HUES48 (cell line): ENCODE results near the gene KRTAP4-5.
"Not testable (repeated sequence)": the region's sequence is repeated elsewhere in the genome, so short reads cannot be mapped to it uniquely, and the experiment has no call there.

Experiments used
- H3K27ac ChIP-seq: one replicate; pipeline ENCODE4 v1.7.0; 2013; ENCODE audit warnings: low read depth, low read length, inconsistent platforms
- H3K27me3 ChIP-seq: 2 replicates; pipeline ENCODE4 v1.6.1; 2013; ENCODE audit warnings: mild to moderate bottlenecking, low read length; ENCODE audit not compliant: control insufficient read depth, insufficient read depth
- H3K36me3 ChIP-seq: 2 replicates; pipeline ENCODE4 v1.6.1; 2013; ENCODE audit warnings: low read length; ENCODE audit not compliant: control insufficient read depth, insufficient read depth
- H3K4me1 ChIP-seq: 2 replicates; pipeline ENCODE4 v1.6.1; 2013; ENCODE audit warnings: mild to moderate bottlenecking, low read length; ENCODE audit not compliant: control insufficient read depth, insufficient read depth
- H3K4me3 ChIP-seq: 2 replicates; pipeline ENCODE4 v1.5.1; 2013; ENCODE audit warnings: mild to moderate bottlenecking, low read depth, low read length
- H3K9ac ChIP-seq: 2 replicates; pipeline ENCODE4 v1.6.1; 2013; ENCODE audit warnings: mild to moderate bottlenecking, low read depth, low read length, moderate library complexity
- H3K9me3 ChIP-seq: 2 replicates; pipeline ENCODE4 v1.6.1; 2013; ENCODE audit warnings: low read length; ENCODE audit not compliant: control insufficient read depth, insufficient read depth

The KRTAP4-5 gene

DNA sequence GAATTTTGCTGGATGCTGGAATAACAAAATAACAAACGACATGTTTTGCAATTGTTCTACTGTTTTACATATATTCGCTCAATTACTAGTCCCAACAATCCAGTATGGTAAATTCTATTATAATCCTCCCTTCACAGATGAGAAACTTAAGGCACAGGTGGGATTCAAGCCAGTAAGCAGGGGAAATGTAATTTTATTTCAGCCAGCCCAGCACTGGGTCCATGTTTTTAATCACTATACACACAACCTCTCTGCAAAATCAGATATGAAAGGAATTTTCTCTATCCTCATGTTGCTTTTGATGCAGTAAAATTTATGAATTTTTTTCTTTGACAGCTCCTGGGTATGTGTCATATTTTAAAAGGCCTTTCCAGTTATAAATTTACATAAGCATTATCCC is 4.4 kb downstream of the KRTAP4-5 start:
- H3K4me3 ChIP-seq, result no peak overlapping the region
- H3K27me3 ChIP-seq, result no peaks in the 10 kb centered on the region
- H3K36me3 ChIP-seq, result no peaks in the 10 kb centered on the region
- H3K9ac ChIP-seq, result no peak overlapping the region
- H3K4me1 ChIP-seq, result 0 out of 2 replicates have a peak, but pooled peaks cover 4% of the 10 kb centered on the region
- no peak overlapping the region for H3K27ac ChIP-seq
- H3K9me3 ChIP-seq, result peaks cover 9% of the 10 kb centered on the region

DNA sequence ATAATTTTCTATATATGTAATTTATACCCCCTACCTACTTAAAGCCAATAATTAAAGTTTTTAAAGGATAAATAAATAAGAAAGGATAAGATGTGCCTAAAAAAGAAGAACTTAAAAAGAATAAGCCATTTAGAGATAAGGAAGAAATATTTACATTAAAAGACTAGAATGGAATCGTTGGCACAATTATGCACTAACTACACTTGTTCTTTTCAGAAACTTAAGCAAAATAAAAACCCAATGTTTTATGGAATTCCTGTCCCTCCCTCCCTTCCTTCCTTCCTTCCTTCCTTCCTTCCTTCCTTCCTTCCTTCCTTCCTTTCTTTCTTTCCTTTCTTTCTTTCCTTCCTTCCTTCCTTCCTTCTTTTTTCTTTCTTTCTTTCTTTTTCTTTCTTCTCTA is 4.8 kb downstream of the KRTAP4-5 start:
- Histone ChIP-seq H3K9ac (no peak overlapping the region), H3K4me1 (0 out of 2 replicates have a peak, but pooled peaks cover 4% of the 10 kb centered on the region), H3K4me3 (no peak overlapping the region), H3K27me3 (no peaks in the 10 kb centered on the region), H3K36me3 (no peaks in the 10 kb centered on the region), H3K27ac (no peak overlapping the region), H3K9me3 (peaks cover 9% of the 10 kb centered on the region)

DNA sequence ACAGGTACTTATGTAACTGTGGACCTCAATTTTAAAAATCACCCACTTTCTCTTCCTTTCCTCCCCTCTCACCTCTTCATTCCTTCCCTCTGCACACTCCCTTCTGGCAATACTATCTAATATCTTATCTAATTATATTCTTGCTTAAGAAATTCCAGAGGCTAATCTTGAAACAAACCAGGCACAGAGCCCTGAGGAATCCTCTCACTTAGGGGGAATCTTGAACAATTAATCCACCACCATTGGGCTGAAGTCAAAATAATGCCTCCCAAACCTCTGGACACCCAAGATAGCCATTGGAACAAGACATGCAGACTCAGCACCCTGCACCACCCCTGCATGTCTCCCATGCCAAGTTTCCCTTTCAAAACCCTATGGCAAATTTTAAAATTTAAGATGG is 8.3 kb downstream of the KRTAP4-5 start:
- Histone ChIP-seq H3K4me1 (0 out of 2 replicates have a peak, but pooled peaks cover 1% of the 10 kb centered on the region), H3K27me3 (no peaks in the 10 kb centered on the region), H3K9ac (no peak overlapping the region), H3K36me3 (no peaks in the 10 kb centered on the region), H3K4me3 (no peak overlapping the region), H3K9me3 (peaks cover 9% of the 10 kb centered on the region), H3K27ac (no peak overlapping the region)

DNA sequence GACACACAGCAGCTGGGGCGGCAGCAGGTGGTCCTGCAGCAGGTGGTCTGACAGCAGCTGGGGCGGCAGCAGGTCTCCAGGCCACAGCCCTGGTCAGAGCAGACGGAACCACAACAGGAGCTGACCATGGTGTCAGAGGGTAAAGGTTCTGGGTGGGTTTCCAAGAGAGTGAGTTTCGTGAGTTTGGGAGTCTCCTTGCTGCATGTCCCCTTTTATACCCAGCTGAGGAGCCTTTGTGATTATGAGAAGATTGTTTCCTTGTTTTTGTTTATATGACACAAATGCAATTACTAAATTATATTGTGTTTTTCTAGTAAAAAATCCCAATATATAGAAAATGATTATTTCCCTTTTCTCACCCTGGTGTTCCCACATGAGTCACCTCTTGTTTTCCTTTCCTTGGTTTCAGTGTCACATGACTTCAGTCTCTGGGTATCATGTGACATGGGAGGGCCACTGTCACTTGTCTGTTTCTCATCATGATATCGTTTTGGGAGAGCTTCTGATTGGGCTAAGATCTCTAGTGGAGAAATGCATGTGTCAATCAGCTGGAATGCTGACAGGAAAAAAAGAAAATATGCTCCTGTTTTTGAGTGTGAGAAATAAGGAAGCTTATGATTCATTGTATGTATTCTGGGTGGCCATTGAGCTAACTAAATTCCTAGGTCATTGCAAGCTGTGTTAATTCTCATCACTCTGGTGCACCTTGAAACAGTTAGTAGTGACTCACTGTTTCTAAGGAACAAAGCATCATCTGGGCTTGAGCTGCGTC is 9.1 kb downstream of the KRTAP4-5 start, which contains the start of gene KRTAP4-6:
Gene KRTAP4-6 (minus strand): TSS at position 185 of the 772 bp plus-strand sequence. CDS start 57 bp downstream, at position 128.
- Histone ChIP-seq H3K27me3 (no peaks in the 10 kb centered on the region), H3K4me3 (no peak within 1 kb of the TSS), H3K27ac (no peak within 1 kb of the TSS), H3K4me1 (no peaks in the 10 kb centered on the region), H3K9me3 (peaks cover 9% of the 10 kb centered on the region), H3K9ac (no peak within 1 kb of the TSS), H3K36me3 (no peaks in the 10 kb centered on the region)

DNA sequence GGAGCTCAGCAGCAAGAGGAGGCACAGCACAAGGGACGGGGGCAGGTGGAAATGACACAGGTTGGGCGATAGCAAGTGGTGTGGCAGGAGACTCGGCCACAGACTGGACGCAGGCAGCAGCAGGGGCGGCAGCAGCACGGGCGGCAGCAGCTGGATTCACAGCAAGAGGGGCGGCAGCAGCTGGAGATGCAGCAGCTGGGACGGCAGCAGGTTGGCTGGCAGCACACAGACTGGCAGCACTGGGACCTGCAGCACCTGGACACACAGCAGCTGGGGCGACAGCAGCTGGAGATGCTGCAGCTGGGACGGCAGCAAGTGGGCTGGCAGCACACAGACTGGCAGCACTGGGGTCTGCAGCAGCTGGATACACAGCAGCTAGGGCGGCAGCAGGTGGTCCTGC is 9.8 kb downstream of the KRTAP4-5 start:
- not testable (repeated sequence) for H3K27me3 ChIP-seq, H3K4me3 ChIP-seq, H3K9me3 ChIP-seq

DNA sequence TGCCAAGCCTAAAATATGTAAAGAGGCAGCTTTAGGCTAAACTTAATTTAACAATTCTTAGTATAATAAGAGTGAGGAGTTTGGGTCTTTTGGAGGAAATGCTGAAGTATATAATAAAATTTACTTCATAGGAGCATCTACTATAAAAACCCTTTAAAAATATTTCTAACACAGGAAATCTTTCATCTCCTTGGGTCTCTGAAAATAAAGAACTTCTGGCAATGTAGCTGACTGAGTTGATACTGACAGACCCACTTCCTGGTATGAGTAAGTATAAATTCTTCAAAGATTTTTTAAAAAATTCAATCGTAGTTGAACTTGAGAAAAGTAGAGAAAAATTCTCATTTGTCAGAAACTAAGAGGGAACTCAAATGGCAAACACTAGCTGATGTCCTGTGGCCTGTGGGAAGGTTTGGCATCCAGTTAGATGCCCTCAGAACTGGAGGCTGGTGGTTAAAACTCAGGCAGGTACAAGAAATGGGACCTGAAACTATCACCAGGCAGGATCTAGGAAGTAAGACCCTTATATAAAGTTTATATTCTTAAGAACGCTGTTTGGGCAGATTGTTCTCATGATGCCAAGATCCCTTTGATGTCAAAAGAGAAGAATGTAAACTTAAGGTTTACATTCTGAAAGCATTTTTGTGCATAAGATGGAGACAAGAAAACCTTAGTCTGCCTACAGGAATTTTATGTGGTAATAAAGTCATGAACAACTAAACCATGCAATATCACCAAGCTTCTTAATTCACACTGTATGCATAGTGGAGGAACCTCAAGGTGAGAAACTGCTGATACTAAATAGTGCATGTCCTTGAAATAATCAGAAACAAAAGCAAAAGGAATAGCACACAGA is 15.5 kb downstream of the KRTAP4-5 start:
- H3K4me3 ChIP-seq, result no peak overlapping the region
- no peak overlapping the region for H3K9ac ChIP-seq
- no peaks in the 10 kb centered on the region for H3K36me3 ChIP-seq
- H3K27ac ChIP-seq, result no peak overlapping the region
- no peaks in the 10 kb centered on the region for H3K27me3 ChIP-seq
- no peaks in the 10 kb centered on the region for H3K4me1 ChIP-seq
- H3K9me3 ChIP-seq, result no peaks in the 10 kb centered on the region

More for the DNA sequence above, 9.8 kb downstream of the KRTAP4-5 start:
- not testable (repeated sequence) for H3K9ac ChIP-seq, H3K36me3 ChIP-seq, H3K27ac ChIP-seq, H3K4me1 ChIP-seq

DNA sequence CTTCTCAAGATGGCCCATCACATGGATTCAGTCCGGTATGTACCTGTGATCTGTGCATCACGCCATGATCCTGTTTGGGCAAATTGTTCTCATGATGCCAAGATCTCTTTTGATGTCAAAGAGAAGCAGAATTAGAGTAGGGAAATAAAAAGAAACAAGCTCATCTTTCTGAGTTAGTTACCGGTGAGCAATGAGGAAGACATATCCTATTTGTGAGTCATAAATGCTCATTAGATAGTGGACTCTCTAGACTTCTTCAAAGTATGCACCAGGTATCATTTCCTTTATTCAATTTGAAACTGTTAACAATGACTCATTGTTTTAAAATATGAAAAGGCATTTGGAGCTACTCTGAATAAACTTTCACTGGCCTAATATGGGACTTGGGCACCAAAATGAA is 17.6 kb downstream of the KRTAP4-5 start:
- Histone ChIP-seq H3K27ac (no peak overlapping the region), H3K9ac (no peak overlapping the region), H3K27me3 (no peaks in the 10 kb centered on the region)

DNA sequence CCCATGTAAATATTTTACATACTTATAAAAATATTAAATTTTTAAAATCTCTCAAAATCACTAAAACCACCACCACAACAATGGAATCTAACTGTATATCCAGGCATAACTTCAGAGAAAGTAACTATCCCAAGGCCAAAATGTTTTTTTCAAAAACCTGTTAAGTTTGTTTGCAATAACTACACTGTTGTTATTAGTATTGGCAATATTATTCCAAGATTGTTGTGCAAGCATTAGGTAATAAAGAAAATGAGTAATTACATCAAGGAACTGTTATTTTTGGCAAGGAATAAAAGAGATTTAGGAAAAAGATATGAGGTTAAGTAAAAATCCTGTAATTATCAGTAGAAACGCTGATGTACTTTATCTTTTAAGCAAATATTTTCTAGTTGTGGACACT is 22.3 kb downstream of the KRTAP4-5 start:
- no peak overlapping the region for H3K9ac ChIP-seq
- no peaks in the 10 kb centered on the region for H3K27me3 ChIP-seq
- H3K4me3 ChIP-seq, result no peak overlapping the region
- no peak overlapping the region for H3K27ac ChIP-seq
- no peaks in the 10 kb centered on the region for H3K4me1 ChIP-seq
- H3K36me3 ChIP-seq, result no peaks in the 10 kb centered on the region
- H3K9me3 ChIP-seq, result peaks cover 3% of the 10 kb centered on the region; the same call in 1 of the 2 replicates

More for the DNA sequence above, 17.6 kb downstream of the KRTAP4-5 start:
- H3K4me1 ChIP-seq, result no peaks in the 10 kb centered on the region
- H3K9me3 ChIP-seq, result no peaks in the 10 kb centered on the region
- H3K4me3 ChIP-seq, result no peak overlapping the region
- H3K36me3 ChIP-seq, result no peaks in the 10 kb centered on the region

DNA sequence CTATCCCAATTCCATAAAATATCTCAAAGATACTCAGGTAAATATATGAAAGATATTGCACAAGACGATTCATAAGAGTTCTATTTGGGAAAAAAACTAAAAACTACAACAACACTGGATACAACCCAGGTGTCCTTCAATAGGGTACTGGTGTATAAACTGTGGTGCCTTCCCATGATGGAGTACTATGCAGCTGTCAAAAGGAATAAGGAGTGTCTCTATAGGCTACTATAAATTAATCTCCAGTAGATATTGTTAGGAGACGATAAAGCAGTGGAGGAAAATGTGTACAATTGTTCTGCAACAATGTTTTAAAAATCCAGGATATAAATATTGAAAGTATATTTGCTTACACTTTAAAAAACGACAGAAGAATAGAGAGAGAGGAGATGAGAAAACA is 23.2 kb downstream of the KRTAP4-5 start:
- H3K27ac ChIP-seq, result no peak overlapping the region
- no peak overlapping the region for H3K4me3 ChIP-seq
- H3K36me3 ChIP-seq, result no peaks in the 10 kb centered on the region
- no peak overlapping the region for H3K9ac ChIP-seq
- H3K27me3 ChIP-seq, result no peaks in the 10 kb centered on the region
- H3K4me1 ChIP-seq, result no peaks in the 10 kb centered on the region
- peaks cover 3% of the 10 kb centered on the region; the same call in 1 of the 2 replicates for H3K9me3 ChIP-seq

DNA sequence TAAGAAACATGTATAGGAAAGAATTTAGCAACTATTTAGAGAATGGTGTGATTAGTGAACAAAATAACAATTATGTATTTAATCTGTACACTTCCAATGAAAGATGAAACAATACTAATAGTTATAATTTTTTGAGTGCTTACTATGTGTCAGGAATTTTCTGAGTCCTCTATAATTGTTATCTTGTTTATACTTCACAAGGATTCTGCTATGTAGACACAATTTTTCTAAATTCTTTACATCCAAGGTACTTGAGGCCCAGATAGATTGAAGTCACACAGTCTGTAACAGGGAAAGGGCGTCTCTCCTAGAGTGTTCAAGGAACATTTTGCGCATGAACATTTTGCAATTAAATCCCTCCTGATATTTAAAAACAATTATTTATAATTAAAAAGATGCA is 24.6 kb downstream of the KRTAP4-5 start:
- Histone ChIP-seq H3K36me3 (no peaks in the 10 kb centered on the region), H3K4me1 (no peaks in the 10 kb centered on the region), H3K9ac (no peak overlapping the region), H3K27ac (no peak overlapping the region), H3K27me3 (no peaks in the 10 kb centered on the region), H3K9me3 (peaks cover 3% of the 10 kb centered on the region; the same call in 1 of the 2 replicates), H3K4me3 (no peak overlapping the region)

DNA sequence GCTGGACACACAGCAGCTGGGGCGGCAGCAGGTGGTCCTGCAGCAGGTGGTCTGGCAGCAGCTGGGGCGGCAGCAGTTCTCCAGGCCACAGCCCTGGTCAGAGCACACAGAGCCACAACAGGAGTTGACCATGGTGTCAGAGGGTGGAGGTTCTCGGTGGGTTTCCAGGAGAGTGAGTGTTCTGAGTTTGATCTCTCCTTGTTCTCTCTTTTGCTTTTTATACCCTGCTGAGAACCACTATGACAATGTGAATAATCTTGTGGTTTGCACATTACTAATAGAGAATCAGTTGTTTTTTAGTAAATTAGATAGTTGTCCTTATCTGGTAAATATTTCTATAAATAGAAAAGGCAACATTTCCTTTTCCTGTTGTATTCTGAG is 25.6 kb downstream of the KRTAP4-5 start, which contains the start of gene KRTAP4-12:
Gene KRTAP4-12 (minus strand): TSS at position 192 of the 381 bp plus-strand sequence. CDS start 60 bp downstream, at position 132.
- not testable (repeated sequence) for H3K9ac ChIP-seq, H3K27ac ChIP-seq, H3K4me1 ChIP-seq

More for the DNA sequence above, 25.6 kb downstream of the KRTAP4-5 start, which contains the start of gene KRTAP4-12:
- not testable (repeated sequence) for H3K4me3 ChIP-seq, H3K9me3 ChIP-seq, H3K27me3 ChIP-seq, H3K36me3 ChIP-seq
